Brain microvascular endothelial cell (primary cell): Measurements from ENCODE around the gene TRPV4.

ENCODE experiments used
- DNase-seq: peaks from one replicate; pipeline ENCODE4 v3.0.0-alpha.2; 2020
- H3K27ac ChIP-seq: fragments of 250-450 bp; sonication (Bioruptor Pico); 2 replicates; pipeline ENCODE4 v1.5.1; 2020; ENCODE audit warnings: mild to moderate bottlenecking, moderate library complexity
- H3K27me3 ChIP-seq: fragments of 250-450 bp; sonication (Bioruptor Pico); replicated peaks from 2 replicates; pipeline ENCODE4 v1.5.1; 2020; ENCODE audit warnings: mild to moderate bottlenecking
- H3K36me3 ChIP-seq: fragments of 250-450 bp; sonication (Bioruptor Pico); replicated peaks from 2 replicates; pipeline ENCODE4 v1.5.1; 2020; ENCODE audit warnings: mild to moderate bottlenecking
- H3K4me3 ChIP-seq: 2 replicates; pipeline ENCODE4 v1.5.1; 2011; ENCODE audit warnings: low read depth, mild to moderate bottlenecking, control low read depth, low read length, moderate library complexity
- CTCF ChIP-seq: IDR thresholded peaks from 2 replicates; pipeline ENCODE4 v1.5.1; 2011; ENCODE audit warnings: low read depth, mild to moderate bottlenecking, moderate library complexity, low read length, control low read depth, inconsistent platforms; ENCODE audit errors: missing control alignments
- in situ Hi-C: cut with HindIII; loops from 2 replicates; pipeline ENCODE4 v1.10.0; 2017; ENCODE audit warnings: low sequenced_read_pairs, low pct_ligation_motif_present

The TRPV4 gene

DNA sequence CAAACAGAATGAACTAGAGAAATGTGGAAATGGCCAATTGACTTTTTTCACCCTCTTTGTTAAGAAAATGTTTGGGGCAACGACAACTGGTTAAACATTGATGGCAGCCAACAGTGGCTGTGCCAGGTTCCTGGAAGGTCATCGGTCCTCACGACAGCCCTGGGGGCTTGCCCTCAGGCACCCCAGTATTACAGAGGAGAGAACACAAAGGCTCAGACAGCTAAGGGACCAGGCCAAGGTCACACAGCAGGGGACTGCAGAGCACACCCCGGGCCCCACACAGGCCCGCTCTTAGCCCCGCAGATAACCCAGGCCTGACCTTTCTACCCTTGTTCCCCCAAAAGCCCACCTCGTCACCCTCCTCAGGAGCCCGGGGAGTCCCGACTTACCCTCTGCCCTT, 1.3 kb downstream of the TRPV4 start:
- Histone ChIP-seq H3K4me3 (no peak overlapping the region), H3K27me3 (no peaks in the 10 kb centered on the region), H3K36me3 (no peaks in the 10 kb centered on the region), H3K27ac (no peak overlapping the region)
- DNase-seq, result no peak
- no peak for TF ChIP-seq CTCF
- in situ Hi-C loops, result no loop called here

DNA sequence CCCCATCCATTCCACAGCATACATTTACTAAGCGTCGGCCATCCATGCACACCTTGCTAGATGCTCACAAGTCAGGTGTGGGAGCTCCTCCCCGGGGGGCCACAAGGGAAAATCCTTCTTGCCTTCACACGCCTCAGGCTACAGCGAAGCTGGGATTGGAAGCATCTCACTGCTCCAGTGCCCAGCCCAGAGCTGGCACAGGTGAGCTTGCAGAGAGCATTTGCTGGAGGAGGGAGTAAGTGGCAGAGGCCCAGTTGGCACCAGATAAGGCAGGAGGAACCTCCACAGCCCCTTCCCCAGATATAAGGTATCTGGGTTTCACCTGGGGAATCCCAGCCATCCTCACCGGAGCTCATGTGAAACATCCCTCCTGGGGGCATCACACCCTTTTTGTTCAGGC, 1.8 kb downstream of the TRPV4 start:
- TF ChIP-seq CTCF, result no peak
- Histone ChIP-seq H3K4me3 (no peak overlapping the region), H3K36me3 (no peaks in the 10 kb centered on the region), H3K27ac (no peak overlapping the region), H3K27me3 (no peaks in the 10 kb centered on the region)
- DNase-seq, result no peak
- in situ Hi-C loops, result no loop called here

GRCh38 chr12:109830718-109831117, 2.5 kb downstream of the TRPV4 start:
- no peak for DNase-seq
- Histone ChIP-seq H3K27ac (no peak overlapping the region), H3K27me3 (no peaks in the 10 kb centered on the region), H3K4me3 (no peak overlapping the region), H3K36me3 (no peaks in the 10 kb centered on the region)
- no peak for TF ChIP-seq CTCF
- in situ Hi-C loops, result no loop called here

- TF ChIP-seq CTCF, result no peak
- no peak for DNase-seq
- no peaks in the 10 kb centered on the region for H3K27me3 ChIP-seq
- H3K4me3 ChIP-seq, result no peak overlapping the region
- no peak overlapping the region for H3K27ac ChIP-seq
- no peaks in the 10 kb centered on the region for H3K36me3 ChIP-seq
- in situ Hi-C loops, result no loop called here
Observed at GRCh38 chr12:109830267-109830666, 2.9 kb downstream of the TRPV4 start.

- Histone ChIP-seq H3K4me3 (no peak overlapping the region), H3K36me3 (no peaks in the 10 kb centered on the region), H3K27ac (no peak overlapping the region), H3K27me3 (no peaks in the 10 kb centered on the region)
- in situ Hi-C loops, result no loop called here
- no peak for DNase-seq
- TF ChIP-seq CTCF, result no peak
Observed at GRCh38 chr12:109829667-109830066, 3.5 kb downstream of the TRPV4 start.

- no peak overlapping the region for H3K27ac ChIP-seq
- no peaks in the 10 kb centered on the region for H3K36me3 ChIP-seq
- no peak for TF ChIP-seq CTCF
- DNase-seq, result no peak
- in situ Hi-C loops, result no loop called here
- no peak overlapping the region for H3K4me3 ChIP-seq
- no peaks in the 10 kb centered on the region for H3K27me3 ChIP-seq
Observed at GRCh38 chr12:109828754-109829511, 4.3 kb downstream of the TRPV4 start.
